ENCODE results near the gene DENND1B. TPM values are rescaled to one million over a fixed set of nuclear protein-coding genes. Genes with fewer than 3 reads are reported as not detected.
"Not testable (repeated sequence)": the region's sequence is repeated elsewhere in the genome, so short reads cannot be mapped to it uniquely, and the experiment has no call there.

DENND1B gene
- total and polyA plus RNA-seq, 5 donors = 4.1 to 27.6 (median 26.8) TPM

DNA sequence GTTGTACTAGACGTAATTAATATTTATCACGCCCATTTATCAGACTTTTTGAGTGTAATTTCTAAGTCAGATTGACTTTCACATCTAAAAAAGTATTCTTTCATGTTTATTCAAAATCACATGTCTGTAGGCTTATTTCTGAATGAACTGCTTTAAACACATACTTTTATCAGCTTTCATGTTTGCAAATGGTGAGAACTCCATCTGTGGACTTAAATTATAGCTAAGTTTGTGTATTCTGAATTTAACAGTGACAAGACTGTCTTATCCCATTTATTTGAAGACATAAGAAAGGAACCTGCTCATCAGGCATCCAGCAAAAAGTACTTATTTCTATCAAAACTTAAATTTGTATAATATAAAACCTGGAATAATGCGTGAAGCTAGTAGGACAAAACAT is 69.3 kb downstream of the DENND1B start:
- H3K9me3 ChIP-seq (ENCODE audit: control insufficient read depth, low read length) = no peaks in the 10 kb centered on the region
- no peaks in the 10 kb centered on the region for H3K27me3 ChIP-seq (ENCODE audit: control insufficient read depth, insufficient read depth)
- DNase-seq (no peak), ATAC-seq (no peak)
- no peaks in the 10 kb centered on the region for H3K4me1 ChIP-seq (ENCODE audit: control insufficient read depth, insufficient read depth, low read length)
- WGBS = 95% methylated on average over 3 of the region's 3 CpGs
- no peak overlapping the region for H3K4me3 ChIP-seq (ENCODE audit: low read length)
- intact Hi-C loops (cut with DNase I) = no loop called here
- H3K27ac ChIP-seq (ENCODE audit: low read length) = no peak overlapping the region

GRCh38 chr1:197700688-197701087 is 74.6 kb downstream of the DENND1B start:
- H3K9me3 ChIP-seq (ENCODE audit: control insufficient read depth, low read length); H3K4me3 ChIP-seq (ENCODE audit: low read length); ATAC-seq; H3K4me1 ChIP-seq (ENCODE audit: control insufficient read depth, insufficient read depth, low read length); H3K27ac ChIP-seq (ENCODE audit: low read length); intact Hi-C loops (cut with DNase I); DNase-seq; H3K27me3 ChIP-seq (ENCODE audit: control insufficient read depth, insufficient read depth): not testable (repeated sequence)
- WGBS = 93% methylated on average over 4 of the region's 4 CpGs

DNA sequence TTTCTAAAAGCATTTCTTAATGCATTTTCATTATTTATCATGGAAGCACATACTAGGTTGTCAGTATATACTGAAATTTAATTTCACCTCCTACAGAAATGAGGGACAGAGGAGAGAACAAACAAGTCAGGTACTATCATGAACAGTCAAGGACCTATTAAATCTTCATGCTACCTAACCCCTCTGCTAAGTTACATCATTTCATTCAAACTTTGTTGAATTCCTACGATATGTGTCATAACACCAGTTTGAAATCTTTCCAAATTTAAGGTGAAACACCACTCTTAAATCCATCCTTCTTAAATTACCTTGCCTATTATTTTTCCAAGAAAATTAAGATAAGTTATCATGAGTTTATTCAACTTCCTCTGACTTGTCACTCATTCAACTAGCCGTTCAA is 78.9 kb downstream of the DENND1B start:
- no peaks in the 10 kb centered on the region for H3K27me3 ChIP-seq (ENCODE audit: control insufficient read depth, insufficient read depth)
- H3K4me1 ChIP-seq (ENCODE audit: control insufficient read depth, insufficient read depth, low read length) = no peaks in the 10 kb centered on the region
- DNase-seq = no peak
- H3K4me3 ChIP-seq (ENCODE audit: low read length) = no peak overlapping the region
- WGBS = 65% methylated on average over 2 of the region's 2 CpGs
- H3K27ac ChIP-seq (ENCODE audit: low read length) = no peak overlapping the region
- no peaks in the 10 kb centered on the region for H3K9me3 ChIP-seq (ENCODE audit: control insufficient read depth, low read length)
- ATAC-seq = no peak
- intact Hi-C loops (cut with DNase I) = no loop called here

DNA sequence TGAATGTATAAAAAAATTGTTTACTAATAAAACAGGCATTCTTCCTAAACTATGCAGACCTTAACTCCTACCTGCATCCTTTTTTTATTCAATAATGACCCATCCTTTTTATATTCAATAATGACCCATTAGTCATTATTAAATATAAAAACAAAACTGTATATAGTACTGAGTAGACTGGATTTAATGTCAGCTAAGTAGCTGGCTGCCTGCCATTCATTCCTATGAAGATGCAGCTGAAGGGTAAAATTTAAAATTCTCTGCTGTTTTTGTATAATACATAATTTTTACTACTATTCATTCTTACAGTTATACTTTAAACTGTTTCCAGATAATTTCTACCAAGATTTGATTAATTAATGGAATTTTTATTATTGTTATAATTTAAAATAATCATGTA is 79.3 kb downstream of the DENND1B start:
- Histone ChIP-seq H3K4me1 (ENCODE audit: control insufficient read depth, insufficient read depth, low read length) (no peaks in the 10 kb centered on the region), H3K27me3 (ENCODE audit: control insufficient read depth, insufficient read depth) (no peaks in the 10 kb centered on the region), H3K9me3 (ENCODE audit: control insufficient read depth, low read length) (no peaks in the 10 kb centered on the region), H3K27ac (ENCODE audit: low read length) (no peak overlapping the region), H3K4me3 (ENCODE audit: low read length) (no peak overlapping the region)
- intact Hi-C loops (cut with DNase I) = no loop called here
- ATAC-seq (no peak), DNase-seq (no peak)

DNA sequence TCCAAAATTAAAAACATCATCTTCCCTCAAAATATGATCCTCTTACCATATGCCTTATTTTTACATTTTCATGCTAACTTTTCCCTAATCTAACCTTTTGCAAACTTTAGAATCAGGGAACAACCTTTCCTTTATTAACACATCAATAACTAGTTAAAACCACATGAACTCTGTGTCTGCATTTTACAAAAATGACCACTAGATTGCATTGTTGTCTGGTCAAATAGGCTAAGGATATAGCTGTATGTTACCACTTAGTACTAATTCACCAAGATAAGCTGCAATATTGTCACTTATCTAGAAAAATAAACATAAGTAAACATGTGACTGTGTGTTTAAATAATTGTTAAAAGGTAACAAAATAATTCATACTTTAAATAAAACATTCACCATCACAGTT is 82.3 kb downstream of the DENND1B start:
- H3K4me1 ChIP-seq (ENCODE audit: control insufficient read depth, insufficient read depth, low read length) = no peaks in the 10 kb centered on the region
- intact Hi-C loops (cut with DNase I) = no loop called here
- H3K27me3 ChIP-seq (ENCODE audit: control insufficient read depth, insufficient read depth) = no peaks in the 10 kb centered on the region
- no peaks in the 10 kb centered on the region for H3K9me3 ChIP-seq (ENCODE audit: control insufficient read depth, low read length)
- no peak for ATAC-seq
- H3K27ac ChIP-seq (ENCODE audit: low read length) = no peak overlapping the region
- no peak overlapping the region for H3K4me3 ChIP-seq (ENCODE audit: low read length)
- DNase-seq = no peak

GRCh38 chr1:197691816-197692215 is 83.5 kb downstream of the DENND1B start:
- DNase-seq (no peak), ATAC-seq (no peak)
- Histone ChIP-seq H3K4me1 (ENCODE audit: control insufficient read depth, insufficient read depth, low read length) (no peaks in the 10 kb centered on the region), H3K4me3 (ENCODE audit: low read length) (no peak overlapping the region), H3K9me3 (ENCODE audit: control insufficient read depth, low read length) (no peaks in the 10 kb centered on the region), H3K27ac (ENCODE audit: low read length) (no peak overlapping the region), H3K27me3 (ENCODE audit: control insufficient read depth, insufficient read depth) (no peaks in the 10 kb centered on the region)
- WGBS = 97% methylated on average over 1 of the region's 1 CpG
- intact Hi-C loops (cut with DNase I) = no loop called here

DNA sequence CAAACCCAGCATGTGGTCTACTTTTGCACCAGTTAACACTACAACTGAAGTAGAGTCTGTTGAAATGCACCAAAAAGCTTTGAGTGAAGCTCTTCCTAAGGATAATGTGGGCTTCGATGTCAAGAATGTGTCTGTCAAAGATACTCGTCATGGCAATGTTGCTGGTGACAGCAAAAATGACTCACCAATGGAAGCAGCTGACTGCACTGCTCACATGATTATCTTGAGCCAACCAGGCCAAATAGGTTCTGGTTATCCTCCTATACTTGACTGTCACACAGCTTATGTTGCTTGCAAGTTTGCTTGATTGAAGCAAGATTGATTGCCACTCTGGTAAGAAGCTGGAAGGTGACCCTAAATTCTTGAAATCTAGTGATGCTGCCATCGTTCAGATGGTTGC is 85.2 kb downstream of the DENND1B start:
- 77% methylated on average over 3 of the region's 3 CpGs for WGBS
- intact Hi-C loops (cut with DNase I) = no loop called here

DNA sequence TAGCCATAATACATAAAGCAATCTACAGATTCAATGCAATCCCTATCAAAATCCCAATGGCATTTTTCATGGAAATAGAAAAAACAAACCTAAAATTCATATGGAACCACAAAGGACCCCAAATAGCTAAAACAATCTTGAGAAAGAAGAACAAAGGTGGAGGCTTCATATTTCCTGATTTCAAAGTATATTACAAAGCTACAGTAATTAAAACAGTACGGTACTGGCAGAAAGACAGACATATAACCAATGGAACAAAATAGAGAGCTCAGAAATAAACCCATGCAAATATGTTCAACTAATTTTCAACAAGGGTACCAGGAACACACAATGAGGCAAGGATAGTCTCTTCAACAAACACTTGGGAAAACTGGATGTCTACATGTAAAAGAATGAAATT is 87.0 kb downstream of the DENND1B start:
- WGBS = 100% methylated on average over 1 of the region's 1 CpG
- ATAC-seq = no peak
- intact Hi-C loops (cut with DNase I) = no loop called here

More for the DNA sequence above, 85.2 kb downstream of the DENND1B start:
- Histone ChIP-seq H3K27ac (ENCODE audit: low read length) (no peak overlapping the region), H3K9me3 (ENCODE audit: control insufficient read depth, low read length) (no peaks in the 10 kb centered on the region), H3K27me3 (ENCODE audit: control insufficient read depth, insufficient read depth) (no peaks in the 10 kb centered on the region), H3K4me3 (ENCODE audit: low read length) (no peak overlapping the region), H3K4me1 (ENCODE audit: control insufficient read depth, insufficient read depth, low read length) (no peaks in the 10 kb centered on the region)
- no peak for ATAC-seq
- no peak for DNase-seq

GRCh38 chr1:197686702-197687355 is 88.5 kb downstream of the DENND1B start:
- no peak for DNase-seq
- Histone ChIP-seq H3K27ac (ENCODE audit: low read length) (no peak overlapping the region), H3K4me1 (ENCODE audit: control insufficient read depth, insufficient read depth, low read length) (peaks cover 2% of the 10 kb centered on the region), H3K9me3 (ENCODE audit: control insufficient read depth, low read length) (no peaks in the 10 kb centered on the region), H3K27me3 (ENCODE audit: control insufficient read depth, insufficient read depth) (no peaks in the 10 kb centered on the region), H3K4me3 (ENCODE audit: low read length) (no peak overlapping the region)
- intact Hi-C loops (cut with DNase I) = no loop called here
- no peak for ATAC-seq
- 80% methylated on average over 6 of the region's 6 CpGs for WGBS

More for the DNA sequence above, 87.0 kb downstream of the DENND1B start:
- Histone ChIP-seq H3K9me3 (ENCODE audit: control insufficient read depth, low read length) (no peaks in the 10 kb centered on the region), H3K27ac (ENCODE audit: low read length) (no peak overlapping the region), H3K4me1 (ENCODE audit: control insufficient read depth, insufficient read depth, low read length) (peaks cover 1% of the 10 kb centered on the region), H3K4me3 (ENCODE audit: low read length) (no peak overlapping the region), H3K27me3 (ENCODE audit: control insufficient read depth, insufficient read depth) (no peaks in the 10 kb centered on the region)
- DNase-seq = no peak

DNA sequence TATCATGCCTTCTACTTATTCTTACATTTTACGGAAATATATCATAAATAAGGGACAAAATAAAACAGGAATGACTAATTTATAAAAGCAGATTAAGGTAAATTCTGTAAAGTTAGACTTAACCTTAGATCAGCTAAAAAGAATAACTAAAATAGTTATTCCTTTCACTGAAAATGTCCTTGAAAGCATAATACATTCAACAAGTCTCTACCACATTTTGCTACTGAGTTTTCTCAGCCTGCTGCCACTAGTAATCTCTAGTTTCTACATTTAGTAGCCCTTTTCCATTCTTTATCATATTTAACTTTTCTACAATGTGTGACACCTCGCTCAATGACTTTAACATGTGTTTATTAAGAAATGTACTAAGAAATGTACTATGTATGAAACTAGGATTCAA is 89.0 kb downstream of the DENND1B start:
- no peaks in the 10 kb centered on the region for H3K27me3 ChIP-seq (ENCODE audit: control insufficient read depth, insufficient read depth)
- no peak for ATAC-seq

DNA sequence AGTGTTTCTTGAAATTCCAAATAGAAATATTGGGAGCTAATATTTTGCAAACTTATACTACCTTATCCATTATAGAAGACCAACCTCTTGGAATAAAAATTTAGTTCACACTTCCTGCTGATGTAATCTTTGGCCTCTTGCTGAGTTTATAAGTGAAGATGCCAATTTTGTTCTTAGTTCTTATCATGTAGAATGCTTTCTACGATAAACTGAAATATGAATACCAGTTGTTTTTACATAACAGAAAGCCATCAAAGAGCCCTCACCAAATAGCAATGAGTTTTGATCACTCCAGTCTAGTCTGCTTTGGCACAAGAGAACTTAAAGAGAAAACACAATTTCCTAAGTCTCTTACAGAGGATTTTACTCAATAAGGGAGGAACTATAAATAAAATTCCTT is 89.5 kb downstream of the DENND1B start:
- H3K4me3 ChIP-seq (ENCODE audit: low read length) = no peak overlapping the region
- H3K4me1 ChIP-seq (ENCODE audit: control insufficient read depth, insufficient read depth, low read length) = peaks cover 2% of the 10 kb centered on the region
- no peak for ATAC-seq
- no peak for DNase-seq
- H3K27me3 ChIP-seq (ENCODE audit: control insufficient read depth, insufficient read depth) = no peaks in the 10 kb centered on the region
- no peak overlapping the region for H3K27ac ChIP-seq (ENCODE audit: low read length)
- 9% methylated on average over 1 of the region's 1 CpG for WGBS
- intact Hi-C loops (cut with DNase I) = no loop called here
- H3K9me3 ChIP-seq (ENCODE audit: control insufficient read depth, low read length) = no peaks in the 10 kb centered on the region

More for the DNA sequence above, 89.0 kb downstream of the DENND1B start:
- 81% methylated on average over 2 of the region's 2 CpGs for WGBS
- Histone ChIP-seq H3K27ac (ENCODE audit: low read length) (no peak overlapping the region), H3K4me1 (ENCODE audit: control insufficient read depth, insufficient read depth, low read length) (peaks cover 2% of the 10 kb centered on the region), H3K4me3 (ENCODE audit: low read length) (no peak overlapping the region), H3K9me3 (ENCODE audit: control insufficient read depth, low read length) (no peaks in the 10 kb centered on the region)
- intact Hi-C loops (cut with DNase I) = no loop called here
- DNase-seq = no peak
